Natural killer cell (primary cell): ENCODE data around the gene TTC22. TPM values are rescaled to one million over a fixed set of nuclear protein-coding genes. Genes with fewer than 3 reads are reported as not detected.

ENCODE experiments used
- ATAC-seq, 3 donors: fragments of 150-1000 bp in 2 of 3; fragments of 200-7000 bp in 1 of 3; cut with Tn5 transposase; 1 replicate in 1 of 3; 2 replicates in 2 of 3; pipeline ENCODE4 v1.10.0; 2021; ENCODE audit warnings: mild to moderate bottlenecking in 2 of 3, moderate library complexity in 2 of 3
- DNase-seq, 2 donors: peaks; one replicate each; pipeline versions ENCODE4 v3.0.0 to v3.0.0-alpha.2; 2013 to 2021; ENCODE audit warnings: mixed read lengths in 1 of 2
- H3K27ac ChIP-seq: one replicate; pipeline ENCODE4 v1.5.1; 2013; ENCODE audit warnings: mild to moderate bottlenecking, low read length
- H3K27me3 ChIP-seq: one replicate; pipeline ENCODE4 v1.6.1; 2013; ENCODE audit warnings: low read length; ENCODE audit not compliant: control insufficient read depth, insufficient read depth
- H3K36me3 ChIP-seq: one replicate; pipeline ENCODE4 v1.6.1; 2013; ENCODE audit warnings: low read length; ENCODE audit not compliant: control insufficient read depth, insufficient read depth
- H3K4me1 ChIP-seq: one replicate; pipeline ENCODE4 v1.6.1; 2013; ENCODE audit warnings: low read length; ENCODE audit not compliant: control insufficient read depth, insufficient read depth
- H3K4me3 ChIP-seq: one replicate; pipeline ENCODE4 v1.5.1; 2013; ENCODE audit warnings: low read length
- H3K9me3 ChIP-seq: one replicate; pipeline ENCODE4 v1.6.1; 2013; ENCODE audit warnings: low read length; ENCODE audit not compliant: control insufficient read depth, insufficient read depth
- H3K27ac Mint-ChIP-seq, 2 donors: one replicate each; pipeline ENCODE4 v1.8.0; 2022; ENCODE audit warnings: mild to moderate bottlenecking in 2 of 2, mixed read lengths in 2 of 2, moderate library complexity in 1 of 2
- H3K27me3 Mint-ChIP-seq, 2 donors: one replicate each; pipeline ENCODE4 v1.8.0; 2022; ENCODE audit warnings: low read depth in 2 of 2, mixed read lengths in 2 of 2
- H3K36me3 Mint-ChIP-seq: one replicate; pipeline ENCODE4 v1.8.0; 2022; ENCODE audit warnings: mixed read lengths
- H3K4me1 Mint-ChIP-seq, 2 donors: one replicate each; pipeline ENCODE4 v1.8.0; 2022; ENCODE audit warnings: mixed read lengths in 2 of 2
- H3K4me3 Mint-ChIP-seq: one replicate; pipeline ENCODE4 v1.8.0; 2022; ENCODE audit warnings: mild to moderate bottlenecking, moderate library complexity, mixed read lengths
- H3K9me3 Mint-ChIP-seq, 2 donors: one replicate each; pipeline ENCODE4 v1.8.0; 2022; ENCODE audit warnings: mixed read lengths in 2 of 2
- CTCF ChIP-seq: fragments of 200-600 bp; IDR thresholded peaks from one replicate; pipeline ENCODE4 v1.8.0; 2022; ENCODE audit warnings: antibody characterized with exemption
- WGBS: methylation state at CpG from one replicate; pipeline ENCODE4 v1.1.7; 2013; ENCODE audit warnings: missing lambda C conversion rate; ENCODE audit not compliant: insufficient coverage; 5-methylcytosine and 5-hydroxymethylcytosine counted together
- intact Hi-C: fragments of 100-400 bp; cut with micrococcal nuclease; formaldehyde crosslinking; loops from one replicate; pipeline ENCODE4 v1.14.2; 2022
- total RNA-seq, 4 donors: library from RNA; stranded (reverse); fragments of 120-200 nt in 1 of 4; gene quantifications; one replicate each; pipeline versions ENCODE4 v1.2.3 to v1.2.4, GENCODE V29; 2013 to 2022

TTC22 gene
- total RNA-seq, 3 donors from 2014 or later (not counting 1 experiment from before 2014, with no cell fraction given), result 17.8 to 30.8 (median 26.5) TPM

GRCh38 chr1:54757833-54758232 lies 43.3 kb downstream of the TTC22 start:
- TF ChIP-seq CTCF, result no peak
- H3K27me3 ChIP-seq, result no peaks in the 10 kb centered on the region
- ATAC-seq (no peak), DNase-seq (no peak)
- Mint-ChIP-seq H3K27ac (no peak overlapping the region), H3K4me1 (peaks cover 7 to 13% of the 10 kb centered on the region in 2 donors), H3K4me3 (no peak overlapping the region), H3K9me3 (no peaks in the 10 kb centered on the region), H3K36me3 (no peaks in the 10 kb centered on the region), H3K27me3 (no peaks in the 10 kb centered on the region)
- peaks cover 11% of the 10 kb centered on the region for H3K36me3 ChIP-seq
- no peaks in the 10 kb centered on the region for H3K9me3 ChIP-seq
- intact Hi-C loops, result no loop called here
- WGBS, result 94% methylated on average over 9 of the region's 9 CpGs
- H3K4me1 ChIP-seq, result no peaks in the 10 kb centered on the region
- no peak overlapping the region for H3K27ac ChIP-seq
- H3K4me3 ChIP-seq, result no peak overlapping the region

- intact Hi-C loops, result no loop called here
- no peak for DNase-seq
- H3K4me1 Mint-ChIP-seq, result no peaks in the 10 kb centered on the region
- no peak overlapping the region for H3K27ac ChIP-seq
- H3K36me3 Mint-ChIP-seq, result no peaks in the 10 kb centered on the region
- H3K36me3 ChIP-seq, result peaks cover 11% of the 10 kb centered on the region
- no peaks in the 10 kb centered on the region for H3K9me3 Mint-ChIP-seq
- no peak for TF ChIP-seq CTCF
- H3K4me3 Mint-ChIP-seq, result no peak overlapping the region
- no peak overlapping the region for H3K27ac Mint-ChIP-seq
- WGBS, result 93% methylated on average over 24 of the region's 25 CpGs
- ATAC-seq, result no peak
- no peaks in the 10 kb centered on the region for H3K9me3 ChIP-seq
- H3K4me1 ChIP-seq, result no peaks in the 10 kb centered on the region
- no peaks in the 10 kb centered on the region for H3K27me3 Mint-ChIP-seq
- no peak overlapping the region for H3K4me3 ChIP-seq
- H3K27me3 ChIP-seq, result no peaks in the 10 kb centered on the region
Measured at GRCh38 chr1:54754486-54755285, 46.4 kb downstream of the TTC22 start.

GRCh38 chr1:54754045-54754444 lies 47.1 kb downstream of the TTC22 start:
- H3K36me3 Mint-ChIP-seq, result no peaks in the 10 kb centered on the region
- TF ChIP-seq CTCF, result no peak
- no peaks in the 10 kb centered on the region for H3K4me1 ChIP-seq
- 88% methylated on average over 22 of the region's 22 CpGs for WGBS
- H3K9me3 Mint-ChIP-seq, result no peaks in the 10 kb centered on the region
- H3K9me3 ChIP-seq, result no peaks in the 10 kb centered on the region
- intact Hi-C loops, result no loop called here
- DNase-seq (no peak), ATAC-seq (no peak)
- no peaks in the 10 kb centered on the region for H3K27me3 ChIP-seq
- no peak overlapping the region for H3K27ac ChIP-seq
- peaks cover 11% of the 10 kb centered on the region for H3K36me3 ChIP-seq
- H3K4me1 Mint-ChIP-seq, result no peaks in the 10 kb centered on the region
- no peak overlapping the region for H3K4me3 Mint-ChIP-seq
- H3K27ac Mint-ChIP-seq, result no peak overlapping the region
- no peak overlapping the region for H3K4me3 ChIP-seq
- H3K27me3 Mint-ChIP-seq, result no peaks in the 10 kb centered on the region

- Mint-ChIP-seq H3K27me3 (no peaks in the 10 kb centered on the region), H3K27ac (no peak overlapping the region), H3K4me3 (no peak overlapping the region), H3K4me1 (no peaks in the 10 kb centered on the region), H3K9me3 (no peaks in the 10 kb centered on the region), H3K36me3 (no peaks in the 10 kb centered on the region)
- no peak for DNase-seq
- ATAC-seq, result no peak
- Histone ChIP-seq H3K27me3 (no peaks in the 10 kb centered on the region), H3K4me1 (no peaks in the 10 kb centered on the region), H3K4me3 (no peak overlapping the region), H3K9me3 (no peaks in the 10 kb centered on the region), H3K36me3 (no peaks in the 10 kb centered on the region), H3K27ac (no peak overlapping the region)
- 89% methylated on average over 4 of the region's 4 CpGs for WGBS
- intact Hi-C loops, result no loop called here
- TF ChIP-seq CTCF, result no peak
Measured at GRCh38 chr1:54751426-54751825, 49.7 kb downstream of the TTC22 start.
